DMS53 (cell line): ENCODE results near the gene ACADVL.
"Not testable (repeated sequence)": the region's sequence is repeated elsewhere in the genome, so short reads cannot be mapped to it uniquely, and the experiment has no call there.

Experiments
- DNase-seq: peaks from one replicate; lab custom pipeline; 2025; lab: John Stamatoyannopoulos, UW

ACADVL gene

GRCh38 chr17:7235693-7236665 is 16.2 kb downstream of the ACADVL start:
- peak; percentile 78 for DNase-seq

- no peak for DNase-seq
Observed at GRCh38 chr17:7236808-7237207, 17.1 kb downstream of the ACADVL start.

GRCh38 chr17:7237266-7237760 is 17.6 kb downstream of the ACADVL start:
- DNase-seq = no peak

GRCh38 chr17:7237761-7238419 is 18.2 kb downstream of the ACADVL start:
- DNase-seq = peak; percentile 82

- peak; percentile 73 for DNase-seq
Observed at GRCh38 chr17:7238420-7239090, 18.8 kb downstream of the ACADVL start.

GRCh38 chr17:7239091-7240027 is 19.6 kb downstream of the ACADVL start, which contains the start of gene PHF23:
Gene PHF23 (minus strand): TSS chr17:7239457. CDS start chr17:7239279, 178 bp downstream.
- DNase-seq = peak; percentile 100

- DNase-seq = no peak
Observed at GRCh38 chr17:7240375-7240774, 20.6 kb downstream of the ACADVL start.

- DNase-seq = peak; percentile 77
Observed at GRCh38 chr17:7241090-7241733, 21.5 kb downstream of the ACADVL start.

- DNase-seq = peak; percentile 96
Observed at GRCh38 chr17:7241783-7242716, 22.3 kb downstream of the ACADVL start, which contains the start of gene GABARAP. Gene GABARAP (minus strand): TSS chr17:7242449. CDS start chr17:7242330, 119 bp downstream.

GRCh38 chr17:7242717-7243452 is 23.1 kb downstream of the ACADVL start:
- DNase-seq = peak; percentile 99

- DNase-seq = no peak
Observed at GRCh38 chr17:7243453-7243729, 23.7 kb downstream of the ACADVL start.

- DNase-seq = not testable (repeated sequence)
Observed at GRCh38 chr17:7243838-7244237, 24.1 kb downstream of the ACADVL start.

- DNase-seq = no peak
Observed at GRCh38 chr17:7246779-7247178, 27.0 kb downstream of the ACADVL start.

GRCh38 chr17:7248796-7249195 is 29.1 kb downstream of the ACADVL start:
- no peak for DNase-seq

- DNase-seq = no peak
Observed at GRCh38 chr17:7249214-7249613, 29.5 kb downstream of the ACADVL start.

GRCh38 chr17:7249830-7250229 is 30.1 kb downstream of the ACADVL start:
- no peak for DNase-seq

- no peak for DNase-seq
Observed at GRCh38 chr17:7250695-7251627, 31.2 kb downstream of the ACADVL start.
